Gastroesophageal sphincter (tissue), 3 donors: ENCODE data around the gene CELF2.

ENCODE experiments used
- CTCF ChIP-seq, 4 experiments: fragments of 200-600 bp in 2 of 4; fragments of 450-650 bp in 2 of 4; sonication (generic) in 1 of 4; IDR thresholded peaks; one replicate each; pipeline ENCODE4 v1.5.1; 2017 to 2019; ENCODE audit warnings: antibody characterized with exemption in 4 of 4, mild to moderate bottlenecking in 2 of 4, moderate library complexity in 2 of 4
- EP300 ChIP-seq: sonication (generic); formaldehyde crosslinking; IDR thresholded peaks from one replicate; pipeline ENCODE4 v1.6.1; 2017; ENCODE audit warnings: antibody characterized with exemption, mild to moderate bottlenecking
- POLR2A ChIP-seq, 2 donors: fragments of 450-650 bp; IDR thresholded peaks; one replicate each; pipeline ENCODE4 v1.6.1; 2017; ENCODE audit warnings: antibody characterized with exemption in 2 of 2, mild to moderate bottlenecking in 2 of 2, moderate library complexity in 1 of 2
- POLR2AphosphoS5 ChIP-seq: sonication (generic); formaldehyde crosslinking; IDR thresholded peaks from one replicate; pipeline ENCODE4 v1.6.1; 2017; ENCODE audit warnings: antibody characterized with exemption

- TF ChIP-seq CTCF (IDR thresholded peaks at IDR 0.05): no peak
- no peak for TF ChIP-seq EP300
- no peak for TF ChIP-seq POLR2AphosphoS5
- no peak for TF ChIP-seq POLR2A (IDR thresholded peaks at IDR 0.05)
Measured at GRCh38 chr10:11125004-11125403, 107.3 kb downstream of the CELF2 start.
